Upper lobe of right lung (tissue), 1 donor: ENCODE results near the gene TCAF2. TPM values are rescaled to one million over a fixed set of nuclear protein-coding genes. Genes with fewer than 3 reads are reported as not detected.
"Not testable (repeated sequence)": the region's sequence is repeated elsewhere in the genome, so short reads cannot be mapped to it uniquely, and the experiment has no call there.

ENCODE experiments used
- ATAC-seq: fragments of 200-7000 bp; cut with Tn5 transposase; one replicate; pipeline ENCODE4 v1.9.1; 2020; ENCODE audit warnings: mild to moderate bottlenecking, moderate library complexity
- DNase-seq: peaks from one replicate; pipeline ENCODE4 v3.0.0-alpha.2; 2020
- H3K27ac ChIP-seq: fragments of 200-600 bp; one replicate; pipeline ENCODE4 v1.8.0; 2022
- H3K27me3 ChIP-seq: fragments of 200-600 bp; one replicate; pipeline ENCODE4 v1.8.0; 2022; ENCODE audit warnings: mild to moderate bottlenecking
- H3K36me3 ChIP-seq: fragments of 200-600 bp; one replicate; pipeline ENCODE4 v1.8.0; 2022
- H3K4me1 ChIP-seq: fragments of 200-600 bp; one replicate; pipeline ENCODE4 v1.8.0; 2022
- H3K4me3 ChIP-seq: fragments of 200-600 bp; one replicate; pipeline ENCODE4 v1.8.0; 2022; ENCODE audit warnings: mild to moderate bottlenecking
- H3K9me3 ChIP-seq: fragments of 200-600 bp; one replicate; pipeline ENCODE4 v1.8.0; 2022
- intact Hi-C: fragments of 100-400 bp; cut with DNase I; formaldehyde crosslinking; loops from one replicate; pipeline ENCODE4 v1.11.0; 2022
- long read RNA-seq: library from polyadenylated mRNA; unstranded; transcript quantifications from one replicate; pipeline ENCODE4 v2.0.0, GENCODE V29; 2021
- total RNA-seq: library from RNA; stranded (reverse); fragmentation: NEBNext Ultra II Directional; extraction: Animal tissue kit (Norgen Biotek cat#: 25700); gene quantifications from one replicate; pipeline ENCODE4 v1.2.1, GENCODE V29; 2021
- donor health status: DM: no; HTN: yes; CAD: no; lungs with severe emphysema.

TCAF2 gene
- 4.4 TPM for total RNA-seq
- long read RNA-seq, full-length matches to known transcripts = 1 of 9 reads
- long read RNA-seq, partial matches to known transcripts = 4 of 9 reads
- long read RNA-seq, other reads (novel, unspliced or antisense) = 4 of 9 reads

DNA sequence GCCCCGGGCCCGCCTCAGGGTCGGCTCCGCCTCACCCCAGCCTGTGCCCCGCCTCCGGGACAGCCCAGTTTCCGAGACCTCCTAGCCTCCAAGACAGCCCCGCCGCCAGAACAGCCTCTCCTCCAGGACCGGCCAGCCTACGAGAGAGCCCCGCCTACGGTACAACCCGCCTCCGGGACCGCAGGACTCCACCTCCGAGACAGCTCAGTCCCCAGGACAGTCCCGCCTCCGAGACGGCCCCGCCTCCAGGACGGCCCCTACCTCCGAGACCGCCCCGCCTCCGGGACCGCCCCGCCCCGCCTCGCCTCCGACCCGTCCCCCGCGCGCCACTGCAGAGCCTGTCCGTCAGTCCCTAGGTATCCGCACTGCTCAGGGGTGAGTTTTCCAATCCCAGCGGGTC, at the start of gene TCAF2:
Gene TCAF2, plus strand, starts transcription at position 329 of the 400 bp plus-strand sequence.
- DNase-seq, H3K36me3 ChIP-seq, H3K4me3 ChIP-seq, H3K4me1 ChIP-seq, H3K27me3 ChIP-seq, H3K27ac ChIP-seq, intact Hi-C loops, H3K9me3 ChIP-seq: not testable (repeated sequence)
- ATAC-seq = peak; percentile 98

DNA sequence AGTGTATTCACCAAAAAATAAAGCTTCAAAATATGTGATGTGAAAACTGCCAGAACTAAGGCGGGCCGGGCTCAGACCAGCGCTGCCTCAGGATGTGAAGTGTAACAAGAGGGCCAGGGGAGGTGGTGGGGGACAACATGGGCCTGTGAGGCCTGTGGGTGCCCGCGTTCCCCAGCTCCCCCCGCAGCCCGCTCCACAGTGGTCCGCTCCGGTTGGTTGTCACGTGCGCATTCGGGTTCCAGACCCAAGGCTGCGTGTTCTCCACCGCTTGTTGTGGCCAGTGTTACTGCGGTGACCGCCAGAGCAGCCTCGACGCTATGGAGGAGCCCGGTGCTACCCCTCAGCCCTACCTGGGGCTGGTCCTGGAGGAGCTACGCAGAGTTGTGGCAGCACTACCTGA, 49.3 kb upstream of the TCAF2 start, which contains the start of gene CTAGE15:
Gene CTAGE15, plus strand, starts transcription at position 301 of the 400 bp plus-strand sequence. Its CDS starts 17 bp downstream, at position 318.
- H3K4me1 ChIP-seq, intact Hi-C loops, DNase-seq, H3K36me3 ChIP-seq, H3K27me3 ChIP-seq, H3K9me3 ChIP-seq, H3K27ac ChIP-seq, ATAC-seq, H3K4me3 ChIP-seq: not testable (repeated sequence)

DNA sequence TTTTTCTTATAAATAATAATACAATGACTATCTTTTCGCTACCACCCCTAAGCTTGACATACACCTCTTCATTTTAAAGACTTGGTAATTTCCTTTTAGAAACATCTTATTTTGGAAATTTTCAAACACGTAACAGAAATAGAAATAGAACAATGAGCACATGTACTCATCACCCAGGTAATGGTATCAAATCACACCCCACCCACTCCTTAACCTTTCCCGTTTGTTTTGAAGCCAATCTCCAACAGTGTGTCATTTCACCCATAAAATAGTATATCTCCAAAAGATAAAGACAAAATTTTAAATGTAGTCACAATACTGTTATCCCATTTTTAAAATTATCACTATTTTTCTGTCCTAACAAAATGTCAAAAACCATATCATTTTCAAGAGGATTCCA, 32.6 kb upstream of the TCAF2 start:
- intact Hi-C loops, ATAC-seq, DNase-seq, H3K27ac ChIP-seq, H3K4me3 ChIP-seq, H3K4me1 ChIP-seq, H3K27me3 ChIP-seq, H3K9me3 ChIP-seq, H3K36me3 ChIP-seq: not testable (repeated sequence)

DNA sequence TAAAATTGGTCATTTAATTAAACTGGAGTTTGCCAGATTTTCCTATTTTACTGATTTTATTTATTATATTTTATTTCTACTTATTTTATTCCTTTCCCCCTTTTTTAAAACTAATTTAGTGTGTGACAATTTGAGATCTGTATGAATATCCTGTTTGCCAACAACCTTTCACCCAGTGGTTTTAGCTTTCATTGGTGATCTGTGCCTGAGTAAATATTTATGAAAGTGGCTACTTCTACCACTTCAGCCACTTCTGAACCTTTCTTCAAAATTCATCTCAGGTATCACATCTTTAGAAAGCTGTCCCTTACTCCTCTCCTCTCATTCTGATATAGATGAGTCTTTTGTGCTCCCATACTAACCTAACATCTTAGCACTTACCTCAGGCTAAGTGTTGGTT, 30.9 kb upstream of the TCAF2 start:
- intact Hi-C loops, ATAC-seq, H3K27ac ChIP-seq: not testable (repeated sequence)

DNA sequence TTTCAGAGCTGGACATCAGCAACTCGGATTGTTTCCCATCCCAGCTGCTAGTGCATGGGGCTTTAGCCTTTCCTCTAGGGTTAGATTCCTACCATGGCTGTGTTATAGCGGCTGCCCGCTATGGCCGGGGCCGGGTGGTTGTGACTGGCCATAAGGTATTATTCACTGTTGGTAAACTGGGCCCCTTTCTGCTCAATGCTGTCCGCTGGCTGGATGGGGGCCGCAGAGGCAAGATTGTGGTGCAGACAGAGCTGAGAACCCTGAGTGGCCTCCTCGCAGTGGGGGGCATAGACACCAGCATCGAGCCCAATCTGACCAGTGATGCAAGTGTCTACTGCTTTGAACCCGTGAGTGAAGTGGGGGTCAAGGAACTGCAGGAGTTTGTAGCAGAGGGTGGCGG, 22.7 kb upstream of the TCAF2 start:
- intact Hi-C loops, H3K36me3 ChIP-seq, H3K27ac ChIP-seq, H3K4me1 ChIP-seq, H3K4me3 ChIP-seq, H3K9me3 ChIP-seq, H3K27me3 ChIP-seq: not testable (repeated sequence)
- ATAC-seq (peak; percentile 34), DNase-seq (peak; percentile 37)

More for the DNA sequence above, 30.9 kb upstream of the TCAF2 start:
- H3K9me3 ChIP-seq, H3K4me1 ChIP-seq, H3K36me3 ChIP-seq, DNase-seq, H3K27me3 ChIP-seq, H3K4me3 ChIP-seq: not testable (repeated sequence)

DNA sequence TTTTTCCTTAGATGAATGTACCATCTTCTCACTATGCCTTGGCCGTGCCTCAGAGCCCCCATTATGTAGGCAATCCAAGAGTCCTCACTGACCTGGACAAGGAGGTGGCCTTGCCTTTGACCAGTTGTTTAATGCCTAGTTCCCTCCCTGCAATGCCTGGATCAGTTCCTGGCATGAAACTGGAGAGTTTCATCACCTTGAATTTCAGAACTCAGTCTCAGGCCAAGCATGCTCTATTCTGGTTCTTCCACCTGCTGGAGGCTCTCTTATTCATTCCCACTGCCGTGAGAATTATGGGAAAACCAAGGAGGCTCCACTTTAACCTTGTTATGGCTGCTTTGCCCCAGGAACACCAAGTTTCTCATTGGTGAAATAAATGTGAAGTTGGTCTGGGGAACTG, 17.2 kb upstream of the TCAF2 start:
- intact Hi-C loops, H3K4me1 ChIP-seq, H3K4me3 ChIP-seq, H3K27me3 ChIP-seq, H3K9me3 ChIP-seq, DNase-seq, H3K27ac ChIP-seq, H3K36me3 ChIP-seq, ATAC-seq: not testable (repeated sequence)

DNA sequence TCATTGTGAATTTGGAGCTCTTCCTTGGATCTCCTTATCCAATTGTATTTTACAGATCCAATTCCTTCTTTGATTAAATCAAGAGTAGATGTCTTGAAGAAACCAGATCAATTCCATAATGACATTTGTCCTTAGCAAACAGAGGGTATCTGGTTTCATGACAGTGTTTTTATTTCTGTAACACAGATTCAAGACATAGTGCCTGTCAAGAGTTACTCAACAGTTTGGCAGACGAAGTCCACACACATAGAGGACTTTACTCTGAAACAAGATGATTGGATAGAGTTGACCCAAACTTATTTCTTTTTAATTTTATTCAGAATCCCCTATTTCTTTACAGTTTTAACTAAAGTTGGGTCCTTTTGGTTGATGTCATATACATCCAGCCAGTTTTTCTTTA, 14.7 kb upstream of the TCAF2 start:
- intact Hi-C loops = not testable (repeated sequence)

DNA sequence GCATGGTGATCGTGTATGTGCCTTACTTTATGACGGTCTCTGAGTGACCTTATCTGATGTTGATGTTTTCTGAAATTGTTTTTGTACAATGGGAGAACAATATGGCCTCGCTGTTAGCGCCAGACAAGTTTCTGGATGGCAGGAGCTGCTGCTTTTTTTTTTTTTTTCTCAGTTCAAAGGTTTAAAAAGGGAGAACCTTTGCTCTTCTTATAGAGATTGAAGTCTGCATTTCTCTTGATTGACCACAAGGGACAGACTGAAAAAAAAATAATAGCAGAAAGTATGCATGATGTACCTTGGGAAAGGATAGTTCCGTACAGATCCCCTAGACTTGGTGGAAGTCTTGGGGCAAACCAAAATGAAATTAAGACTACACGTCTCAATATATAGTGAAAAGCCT, 5.2 kb upstream of the TCAF2 start:
- H3K9me3 ChIP-seq, ATAC-seq, H3K4me3 ChIP-seq, H3K27me3 ChIP-seq, DNase-seq, H3K36me3 ChIP-seq, H3K4me1 ChIP-seq, intact Hi-C loops, H3K27ac ChIP-seq: not testable (repeated sequence)

More for the DNA sequence above, 14.7 kb upstream of the TCAF2 start:
- H3K4me1 ChIP-seq, DNase-seq, H3K27ac ChIP-seq, H3K36me3 ChIP-seq, H3K4me3 ChIP-seq, H3K9me3 ChIP-seq, ATAC-seq, H3K27me3 ChIP-seq: not testable (repeated sequence)

DNA sequence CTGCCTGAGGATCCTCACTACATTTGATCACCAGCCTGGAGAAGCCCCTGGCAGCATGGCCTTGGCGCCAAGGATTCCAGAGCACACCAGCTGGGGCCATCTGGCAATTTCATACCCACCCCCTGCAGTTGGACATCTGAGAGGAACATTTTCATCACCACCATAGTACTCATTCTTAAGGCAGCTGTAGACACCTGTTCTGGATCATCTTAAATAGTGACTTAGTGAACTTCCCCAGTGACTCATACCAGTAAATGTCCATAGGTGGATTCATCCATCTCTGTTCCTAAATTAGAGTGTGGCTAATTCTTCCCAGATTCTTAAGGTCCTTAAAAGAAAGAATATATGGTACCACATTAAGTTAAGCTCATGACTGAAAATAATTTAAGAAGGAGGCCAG, 3.6 kb upstream of the TCAF2 start:
- H3K4me3 ChIP-seq, H3K36me3 ChIP-seq, H3K27ac ChIP-seq, H3K27me3 ChIP-seq, H3K9me3 ChIP-seq, ATAC-seq, DNase-seq, intact Hi-C loops, H3K4me1 ChIP-seq: not testable (repeated sequence)

DNA sequence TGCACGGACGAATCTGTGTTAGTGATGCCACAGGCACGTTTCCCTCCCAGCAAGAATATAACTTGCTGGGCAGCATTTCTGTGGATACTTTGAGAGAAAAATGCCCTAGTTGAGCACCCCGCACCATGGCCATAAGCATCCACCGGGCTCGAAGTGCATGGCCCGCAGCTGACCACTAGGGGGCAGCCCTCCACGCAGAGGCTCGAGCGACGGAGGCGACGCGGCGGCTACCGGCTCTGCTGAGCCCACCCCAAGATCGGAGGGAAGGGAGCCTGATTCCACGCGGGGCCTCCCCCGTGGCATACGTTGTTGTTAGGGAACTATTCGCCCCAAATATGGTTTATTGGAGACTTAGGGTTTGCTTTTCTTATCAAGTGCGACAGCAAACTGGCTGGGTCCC, 716 bp upstream of the TCAF2 start:
- intact Hi-C loops, H3K27ac ChIP-seq, H3K4me1 ChIP-seq, DNase-seq, H3K27me3 ChIP-seq, H3K36me3 ChIP-seq, H3K9me3 ChIP-seq, H3K4me3 ChIP-seq: not testable (repeated sequence)
- peak; percentile 78 for ATAC-seq

DNA sequence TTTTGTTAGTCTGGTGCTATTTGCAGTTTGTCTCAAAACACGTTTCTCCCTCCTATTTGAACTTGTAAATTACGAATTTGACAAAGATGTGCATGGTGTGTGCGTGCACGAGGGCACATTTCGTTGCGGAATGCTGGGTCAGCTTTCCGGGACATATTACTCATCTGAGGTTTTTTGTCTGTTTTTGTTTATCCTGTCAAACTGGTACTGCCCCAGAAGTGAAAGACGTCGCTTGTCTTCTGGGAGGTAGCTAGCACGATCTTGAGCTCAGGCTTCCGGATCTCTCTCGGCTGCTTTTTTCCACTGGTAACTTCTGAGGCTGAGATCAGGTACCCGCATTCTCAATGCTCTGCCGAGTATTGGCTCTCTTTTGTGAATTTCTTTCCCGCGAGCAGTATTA, 401 bp downstream of the TCAF2 start:
- H3K36me3 ChIP-seq, H3K4me3 ChIP-seq, DNase-seq, intact Hi-C loops, H3K9me3 ChIP-seq, H3K4me1 ChIP-seq, H3K27ac ChIP-seq, H3K27me3 ChIP-seq: not testable (repeated sequence)
- peak; percentile 2 for ATAC-seq

DNA sequence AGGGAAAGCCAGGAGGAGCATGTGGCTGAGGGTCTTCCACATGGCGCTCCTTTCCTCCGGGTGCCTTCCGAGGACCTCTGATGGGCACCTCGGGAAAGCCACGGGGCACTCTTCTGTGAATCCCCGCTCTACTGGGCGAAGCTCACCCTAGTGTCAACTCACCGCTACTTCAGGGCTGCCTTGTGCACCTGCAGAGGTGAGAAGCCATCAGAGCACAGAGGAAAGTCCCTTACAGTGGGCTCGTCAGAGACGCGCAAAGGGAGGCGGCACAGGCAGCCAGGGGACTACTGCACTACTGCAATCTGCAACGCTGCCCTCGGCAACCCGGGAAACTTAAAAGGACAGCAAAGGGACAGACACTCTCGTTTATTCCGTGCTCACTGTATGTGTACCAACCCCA, 1.4 kb downstream of the TCAF2 start:
- H3K9me3 ChIP-seq, H3K4me1 ChIP-seq, H3K4me3 ChIP-seq, DNase-seq, H3K27me3 ChIP-seq, H3K36me3 ChIP-seq, intact Hi-C loops, ATAC-seq, H3K27ac ChIP-seq: not testable (repeated sequence)

DNA sequence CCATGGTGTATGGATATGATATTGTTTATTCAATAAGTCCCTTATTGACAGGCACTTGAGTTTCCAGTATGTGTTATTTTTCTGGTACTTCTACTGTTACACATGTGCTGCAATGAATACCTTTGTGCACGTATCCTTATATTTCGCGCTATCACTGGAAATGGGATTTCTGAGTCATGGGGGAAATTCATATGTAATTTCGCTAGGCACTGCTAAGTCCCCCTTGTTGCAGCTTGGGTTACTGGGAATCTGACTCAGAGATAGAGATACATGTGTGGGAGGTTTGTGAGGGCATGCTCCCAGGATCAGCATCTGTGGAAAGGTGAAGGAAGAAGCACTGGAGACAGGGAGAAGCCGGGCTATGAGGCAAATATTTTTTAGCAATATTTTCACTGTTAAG, 9.9 kb downstream of the TCAF2 start:
- DNase-seq, intact Hi-C loops, H3K4me3 ChIP-seq, H3K27me3 ChIP-seq, H3K36me3 ChIP-seq, H3K4me1 ChIP-seq, H3K9me3 ChIP-seq, ATAC-seq, H3K27ac ChIP-seq: not testable (repeated sequence)

DNA sequence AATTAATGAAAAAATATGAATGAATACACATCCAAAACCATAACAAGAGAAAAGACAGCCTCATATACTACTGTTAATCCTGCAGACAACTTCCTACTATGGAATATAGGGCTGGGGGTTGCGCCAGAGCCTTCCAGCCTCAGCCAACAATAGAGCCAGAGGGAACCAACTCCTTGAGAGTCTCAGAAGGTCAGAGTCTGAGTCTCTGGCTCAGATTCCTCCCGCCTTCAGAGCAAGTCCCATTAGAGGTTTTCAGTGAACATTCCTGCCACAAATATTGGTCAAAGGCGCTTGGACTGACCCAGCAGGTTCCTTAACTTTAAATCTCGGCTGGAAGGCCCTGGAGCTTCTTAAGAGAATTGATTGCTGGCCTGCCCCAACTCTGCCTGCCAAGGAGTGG, 11.7 kb downstream of the TCAF2 start:
- ATAC-seq = peak; percentile 46
- H3K36me3 ChIP-seq, H3K4me3 ChIP-seq, H3K27ac ChIP-seq, DNase-seq, H3K27me3 ChIP-seq, H3K4me1 ChIP-seq, intact Hi-C loops, H3K9me3 ChIP-seq: not testable (repeated sequence)

DNA sequence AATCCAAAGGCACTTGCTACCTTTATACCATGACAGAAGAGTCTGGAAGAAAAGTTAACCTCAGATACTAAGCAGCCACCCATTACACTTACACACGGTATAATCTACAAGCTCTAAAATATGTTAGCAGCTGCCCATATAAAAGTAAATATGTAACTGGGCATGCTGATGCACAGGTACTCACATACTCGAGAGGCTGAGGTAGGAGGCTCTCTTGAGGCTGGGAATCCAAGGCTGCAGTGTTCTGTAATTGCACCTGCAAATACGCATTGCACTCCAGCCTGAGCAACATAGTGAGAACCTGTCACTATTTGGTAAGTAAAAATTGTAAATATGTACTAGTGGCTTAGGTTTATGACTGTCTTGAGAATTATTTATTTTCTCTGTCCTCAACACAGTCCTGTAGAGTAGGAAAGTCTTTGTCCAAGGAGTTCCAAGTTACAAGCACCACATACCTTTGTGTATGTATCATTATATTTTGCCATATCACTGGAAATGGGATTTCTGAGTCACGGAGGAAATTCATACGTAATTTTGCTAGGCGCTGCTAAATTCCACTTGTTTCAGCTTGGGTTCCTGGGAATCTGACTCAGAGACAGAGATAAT, 12.3 kb downstream of the TCAF2 start:
- H3K36me3 ChIP-seq, intact Hi-C loops, H3K27ac ChIP-seq, H3K9me3 ChIP-seq, H3K27me3 ChIP-seq, H3K4me1 ChIP-seq, H3K4me3 ChIP-seq, DNase-seq: not testable (repeated sequence)
- peak; percentile 72 for ATAC-seq
